Central memory CD8-positive, alpha-beta T cell (primary cell): ENCODE measurements around the gene NR2C2.
A peak's percentile ranks its signal among the peaks of the same experiment; 100 is the strongest.

ENCODE experiments used
- ATAC-seq: fragments of 150-1000 bp; cut with Tn5 transposase; replicated peaks from 2 replicates; pipeline ENCODE4 v1.10.0; 2022; ENCODE audit warnings: mild to moderate bottlenecking, moderate FRiP score, moderate number of reproducible peaks; ENCODE audit not compliant: poor library complexity, severe bottlenecking; ENCODE audit errors: extremely low read depth
- DNase-seq, 2 donors: peaks; one replicate each; pipeline ENCODE4 v3.0.0; 2021; ENCODE audit warnings: low spot score in 2 of 2
- H3K27ac Mint-ChIP-seq: one replicate; pipeline ENCODE4 v1.8.0; 2022; ENCODE audit warnings: low read depth, mild to moderate bottlenecking, moderate library complexity, mixed read lengths
- H3K27me3 Mint-ChIP-seq: one replicate; pipeline ENCODE4 v1.8.0; 2022; ENCODE audit warnings: mixed read lengths
- H3K36me3 Mint-ChIP-seq: one replicate; pipeline ENCODE4 v1.8.0; 2022; ENCODE audit warnings: mild to moderate bottlenecking, moderate library complexity, mixed read lengths; ENCODE audit not compliant: insufficient read depth
- H3K4me1 Mint-ChIP-seq: one replicate; pipeline ENCODE4 v1.8.0; 2022; ENCODE audit warnings: mixed read lengths
- H3K4me3 Mint-ChIP-seq: one replicate; pipeline ENCODE4 v1.8.0; 2022; ENCODE audit warnings: mild to moderate bottlenecking, moderate library complexity, mixed read lengths
- H3K9me3 Mint-ChIP-seq: one replicate; pipeline ENCODE4 v1.8.0; 2022; ENCODE audit warnings: mixed read lengths

Gene NR2C2

DNA sequence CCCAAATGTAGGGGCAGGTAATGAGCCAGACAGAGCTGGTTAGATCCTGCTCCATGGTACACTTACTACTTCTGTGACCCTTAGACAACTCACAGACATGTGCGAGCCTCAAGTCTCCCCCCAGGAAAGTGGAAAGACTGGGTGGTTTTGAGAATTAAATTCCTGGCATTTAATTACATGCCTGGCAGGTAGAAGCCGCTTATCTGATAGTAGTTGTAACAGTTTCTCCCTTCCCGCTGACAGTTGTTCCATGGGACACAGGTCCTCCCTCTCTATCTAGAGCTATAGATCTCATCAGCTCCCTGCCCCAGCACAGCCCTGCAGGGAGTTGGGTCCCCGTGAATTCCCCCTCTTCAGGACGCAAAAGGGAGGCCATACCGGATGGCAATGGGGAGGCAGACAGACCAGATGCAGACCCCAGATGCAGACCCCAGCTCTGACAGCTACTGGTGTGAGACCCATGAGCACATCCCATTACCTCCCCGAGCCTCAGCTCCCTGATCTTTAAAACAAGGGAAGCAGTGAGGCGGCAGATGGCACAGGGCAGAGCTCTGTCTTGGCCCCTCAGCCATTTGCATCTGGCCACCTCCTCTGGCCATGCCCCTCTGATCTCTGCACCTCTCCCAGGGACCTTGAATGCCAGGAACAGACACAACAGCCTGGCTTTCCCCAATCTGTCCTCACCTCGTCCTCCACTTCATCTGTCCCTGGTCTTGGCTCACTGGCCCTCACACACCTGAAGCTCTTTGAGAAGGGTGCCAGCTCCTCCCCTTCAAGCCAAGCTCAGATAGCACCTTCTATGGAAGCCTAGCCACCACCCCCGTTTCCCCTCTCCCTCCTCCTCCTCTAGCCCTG, 34.1 kb upstream of the NR2C2 start:
- Mint-ChIP-seq H3K9me3 (no peaks in the 10 kb centered on the region), H3K36me3 (no peaks in the 10 kb centered on the region), H3K4me1 (no peaks in the 10 kb centered on the region), H3K27ac (no peak overlapping the region), H3K27me3 (peaks cover 56% of the 10 kb centered on the region), H3K4me3 (no peak overlapping the region)
- DNase-seq (no peak), ATAC-seq (no peak)

DNA sequence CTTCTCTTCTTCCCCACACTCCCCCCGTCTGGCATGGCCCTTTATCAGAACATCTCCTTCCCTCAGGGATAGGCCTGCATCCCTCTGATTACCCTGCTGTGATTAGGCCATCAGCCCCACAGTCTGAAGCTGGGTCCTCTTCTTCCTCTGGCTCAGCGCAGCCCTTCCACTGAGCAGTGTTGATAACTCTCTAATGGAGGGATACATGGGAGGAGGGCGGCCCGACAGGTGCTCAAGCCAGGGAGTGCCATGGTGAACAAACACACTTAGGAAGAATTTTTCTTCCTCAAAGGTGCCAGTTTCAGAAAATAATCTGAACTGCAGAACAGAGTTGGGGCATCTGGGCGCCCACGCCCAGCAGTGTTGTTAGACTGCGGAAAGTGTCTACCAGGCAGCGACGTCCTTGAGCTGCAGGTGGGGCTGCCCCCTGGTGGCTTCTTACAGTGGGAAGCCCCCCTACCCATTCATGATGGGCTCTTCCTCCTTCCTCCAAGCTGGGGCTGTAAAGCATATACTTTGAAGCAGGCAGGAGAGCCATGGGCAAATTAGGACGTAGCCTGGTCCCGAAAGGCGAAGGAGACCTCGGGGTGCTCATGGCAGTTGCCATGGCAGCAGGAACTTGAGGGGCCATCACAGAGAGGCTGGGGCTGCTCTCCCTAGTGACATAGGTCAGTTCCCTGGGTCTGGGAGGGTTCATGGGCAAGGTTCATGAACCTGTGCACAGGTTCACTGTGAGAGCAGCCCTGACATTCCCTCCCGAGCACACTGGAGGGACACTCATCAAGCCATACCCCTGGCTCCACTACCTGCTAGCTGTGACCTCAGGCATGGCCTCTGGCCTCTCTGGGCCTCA, 33.2 kb upstream of the NR2C2 start:
- H3K27ac Mint-ChIP-seq = no peak overlapping the region
- no peaks in the 10 kb centered on the region for H3K9me3 Mint-ChIP-seq
- H3K4me1 Mint-ChIP-seq = no peaks in the 10 kb centered on the region
- DNase-seq = no peak
- H3K27me3 Mint-ChIP-seq = peaks cover 51% of the 10 kb centered on the region
- ATAC-seq = no peak
- H3K36me3 Mint-ChIP-seq = no peaks in the 10 kb centered on the region
- no peak overlapping the region for H3K4me3 Mint-ChIP-seq

DNA sequence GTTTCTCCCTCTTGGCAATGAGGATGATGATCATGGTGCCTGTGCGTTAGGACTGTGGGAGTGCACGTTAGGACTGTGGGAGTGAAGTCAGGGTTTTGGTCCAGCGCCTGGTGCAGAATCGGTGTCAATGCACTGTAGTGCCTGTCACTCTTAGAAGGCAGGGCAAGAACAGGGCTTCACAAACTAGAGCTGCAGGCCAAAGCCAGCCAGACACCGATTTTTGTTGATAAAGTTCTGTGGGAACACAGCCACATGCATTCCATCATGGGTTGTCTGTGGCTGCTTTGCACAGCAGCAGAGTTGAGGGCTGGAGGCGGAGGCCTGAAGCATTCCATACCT, 32.6 kb upstream of the NR2C2 start:
- DNase-seq = no peak

DNA sequence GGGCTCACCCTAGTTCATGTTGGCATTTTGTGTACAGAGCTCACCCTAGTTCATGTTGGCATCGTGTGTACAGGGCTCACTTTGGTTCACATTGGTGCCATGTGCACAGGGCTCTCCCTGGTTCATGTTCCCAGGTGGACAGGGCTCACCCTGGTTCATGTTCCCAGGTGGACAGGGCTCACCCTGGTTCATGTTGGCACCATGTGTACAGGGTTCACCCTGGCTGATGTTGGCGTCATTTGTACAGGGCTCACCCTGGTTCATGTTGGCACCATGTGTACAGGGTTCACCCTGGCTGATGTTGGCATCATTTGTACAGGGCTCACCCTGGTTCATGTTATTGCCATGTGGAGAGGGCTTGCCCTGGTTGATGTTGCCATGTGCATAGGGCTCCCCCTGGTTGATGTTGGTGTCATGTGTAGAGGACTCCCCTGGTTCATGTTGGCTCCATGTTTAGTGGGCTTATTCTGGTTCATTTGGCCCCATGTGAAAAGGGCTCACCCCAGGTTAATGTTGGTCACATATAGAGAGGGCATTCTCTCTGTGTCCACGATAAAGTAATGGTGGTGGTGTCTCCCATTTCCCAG, 31.7 kb upstream of the NR2C2 start:
- Mint-ChIP-seq H3K27me3 (peaks cover 40% of the 10 kb centered on the region), H3K4me1 (no peaks in the 10 kb centered on the region), H3K27ac (no peak overlapping the region), H3K36me3 (no peaks in the 10 kb centered on the region), H3K9me3 (no peaks in the 10 kb centered on the region), H3K4me3 (no peak overlapping the region)
- DNase-seq (no peak), ATAC-seq (no peak)

More for the DNA sequence above, 32.6 kb upstream of the NR2C2 start:
- no peak for ATAC-seq
- Mint-ChIP-seq H3K9me3 (no peaks in the 10 kb centered on the region), H3K27ac (no peak overlapping the region), H3K36me3 (no peaks in the 10 kb centered on the region), H3K4me1 (no peaks in the 10 kb centered on the region), H3K27me3 (peaks cover 47% of the 10 kb centered on the region), H3K4me3 (no peak overlapping the region)

DNA sequence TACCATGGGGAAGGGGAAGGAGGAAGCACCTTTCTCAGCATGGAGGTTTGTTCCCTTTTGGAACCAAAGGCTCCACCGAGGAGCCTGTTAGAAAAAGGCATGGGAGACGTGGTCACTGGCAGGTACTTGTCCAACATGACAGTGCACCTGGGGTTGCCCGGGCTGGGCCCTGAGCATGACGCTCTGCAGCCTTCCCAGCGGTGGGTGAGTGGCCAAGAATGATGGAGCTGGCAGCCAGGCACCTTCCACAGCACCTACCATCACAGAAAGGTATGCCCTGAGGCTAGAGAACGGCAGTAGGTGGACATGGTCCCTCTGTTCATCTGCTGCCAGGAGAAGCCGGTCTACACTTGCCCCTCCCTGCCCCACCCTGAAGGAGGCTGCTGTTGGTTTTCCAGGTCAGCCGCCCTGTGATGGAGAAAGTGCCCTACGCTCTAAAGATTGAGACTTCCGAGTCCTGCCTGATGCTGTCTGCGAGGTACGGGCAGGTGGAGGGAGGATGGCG, 29.0 kb upstream of the NR2C2 start:
- Mint-ChIP-seq H3K27ac (no peak overlapping the region), H3K4me3 (no peak overlapping the region), H3K4me1 (no peaks in the 10 kb centered on the region), H3K36me3 (no peaks in the 10 kb centered on the region), H3K9me3 (no peaks in the 10 kb centered on the region), H3K27me3 (peaks cover 20% of the 10 kb centered on the region)
- DNase-seq (no peak), ATAC-seq (no peak)

DNA sequence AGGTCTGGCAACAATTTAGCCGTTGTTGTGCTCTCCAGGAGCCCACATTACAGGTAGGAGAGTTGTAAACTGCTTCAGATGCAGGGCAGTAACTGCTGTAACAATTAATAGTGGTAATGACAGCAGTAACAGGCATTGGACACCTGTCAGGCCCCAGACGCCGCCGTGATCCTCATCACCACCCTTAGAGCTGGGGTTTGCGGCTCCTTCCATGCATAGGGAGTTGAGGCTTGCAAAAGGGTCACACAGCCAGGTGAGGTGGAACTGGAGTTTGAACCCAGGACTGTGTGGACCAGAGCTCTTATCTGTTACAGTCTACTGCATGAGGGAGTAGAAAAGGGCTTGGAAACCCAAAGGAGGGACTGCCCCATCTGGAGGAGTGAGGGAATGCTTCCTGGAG, 26.8 kb upstream of the NR2C2 start:
- H3K27me3 Mint-ChIP-seq = peaks cover 10% of the 10 kb centered on the region
- H3K27ac Mint-ChIP-seq = no peak overlapping the region
- H3K4me1 Mint-ChIP-seq = no peaks in the 10 kb centered on the region

DNA sequence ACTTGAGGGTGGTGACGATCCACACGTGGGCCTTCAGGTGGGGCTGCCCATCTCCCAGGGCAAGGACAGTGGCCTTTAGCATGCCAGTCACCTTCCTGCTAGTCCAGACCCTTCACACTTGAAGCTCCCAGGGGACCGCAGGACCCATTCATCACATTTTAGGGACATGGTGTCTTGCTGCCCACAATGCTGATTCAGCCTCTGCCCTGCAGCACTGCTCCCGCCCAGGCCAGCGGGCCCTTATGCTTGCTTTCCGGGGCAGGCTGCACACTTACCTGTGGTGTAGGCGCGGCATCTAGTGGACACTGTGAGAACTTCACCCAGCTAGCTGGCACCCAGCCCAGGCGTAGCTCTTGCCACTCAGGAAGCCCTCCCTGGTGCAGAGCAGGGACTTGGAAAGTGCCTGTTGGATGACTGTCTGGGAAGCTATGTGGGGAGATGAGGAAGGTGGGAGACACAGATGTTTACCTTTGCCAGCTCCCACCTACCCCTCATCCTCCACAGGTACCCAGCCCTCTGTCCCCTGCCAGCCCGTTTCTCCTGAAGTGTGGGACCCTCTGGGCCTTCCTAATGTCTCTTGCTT, 26.3 kb upstream of the NR2C2 start:
- DNase-seq = peak; percentile 75 to 85
- H3K36me3 Mint-ChIP-seq = no peaks in the 10 kb centered on the region
- H3K4me3 Mint-ChIP-seq = no peak overlapping the region
- no peaks in the 10 kb centered on the region for H3K4me1 Mint-ChIP-seq
- peaks cover 10% of the 10 kb centered on the region for H3K27me3 Mint-ChIP-seq
- peak; percentile 93 for ATAC-seq
- H3K9me3 Mint-ChIP-seq = no peaks in the 10 kb centered on the region
- no peak overlapping the region for H3K27ac Mint-ChIP-seq

More for the DNA sequence above, 26.8 kb upstream of the NR2C2 start:
- no peak for DNase-seq
- Mint-ChIP-seq H3K4me3 (no peak overlapping the region), H3K9me3 (no peaks in the 10 kb centered on the region), H3K36me3 (no peaks in the 10 kb centered on the region)
- ATAC-seq = no peak

DNA sequence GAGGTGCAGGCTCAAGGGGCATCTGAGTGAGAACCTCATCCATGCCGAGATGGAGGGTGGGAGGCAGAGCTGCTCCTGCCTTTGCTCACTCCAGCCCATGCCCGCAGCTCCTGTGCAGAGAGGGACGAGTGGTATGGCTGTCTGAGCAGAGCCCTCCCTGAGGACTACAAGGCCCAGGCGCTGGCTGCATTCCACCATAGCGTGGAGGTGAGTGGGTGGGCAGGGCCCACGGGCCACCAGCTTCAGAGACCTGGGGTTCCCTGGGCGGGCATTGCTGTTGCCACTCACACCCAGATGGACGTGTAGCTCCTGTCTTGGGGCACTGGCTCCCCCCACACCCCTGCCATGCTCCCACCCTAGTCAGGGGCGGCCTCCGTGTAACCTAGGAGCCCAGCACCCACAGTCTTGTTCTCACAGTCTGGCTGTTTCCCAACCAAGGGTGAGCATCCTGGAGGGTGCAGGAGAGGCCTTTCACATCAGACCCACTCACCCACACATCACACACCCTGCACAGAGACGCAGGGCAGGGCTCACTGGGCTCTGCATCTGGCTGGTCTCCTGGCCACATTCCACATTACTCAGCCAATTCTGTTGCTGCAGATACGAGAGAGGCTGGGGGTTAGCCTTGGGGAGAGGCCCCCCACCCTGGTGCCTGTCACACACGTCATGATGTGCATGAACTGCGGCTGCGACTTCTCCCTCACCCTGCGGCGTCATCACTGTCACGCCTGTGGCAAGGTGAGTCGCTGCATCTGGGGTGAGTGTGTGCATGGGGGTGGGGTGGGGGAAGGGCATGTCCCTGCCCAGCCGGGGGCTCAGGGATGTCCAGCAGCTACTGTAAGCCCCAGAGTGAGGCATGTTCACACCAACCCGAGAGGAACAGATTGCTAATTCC, 25.3 kb upstream of the NR2C2 start:
- Mint-ChIP-seq H3K36me3 (no peaks in the 10 kb centered on the region), H3K27me3 (peaks cover 3% of the 10 kb centered on the region), H3K4me3 (no peak overlapping the region), H3K9me3 (no peaks in the 10 kb centered on the region), H3K4me1 (no peaks in the 10 kb centered on the region), H3K27ac (no peak overlapping the region)
- DNase-seq (no peak), ATAC-seq (no peak)

DNA sequence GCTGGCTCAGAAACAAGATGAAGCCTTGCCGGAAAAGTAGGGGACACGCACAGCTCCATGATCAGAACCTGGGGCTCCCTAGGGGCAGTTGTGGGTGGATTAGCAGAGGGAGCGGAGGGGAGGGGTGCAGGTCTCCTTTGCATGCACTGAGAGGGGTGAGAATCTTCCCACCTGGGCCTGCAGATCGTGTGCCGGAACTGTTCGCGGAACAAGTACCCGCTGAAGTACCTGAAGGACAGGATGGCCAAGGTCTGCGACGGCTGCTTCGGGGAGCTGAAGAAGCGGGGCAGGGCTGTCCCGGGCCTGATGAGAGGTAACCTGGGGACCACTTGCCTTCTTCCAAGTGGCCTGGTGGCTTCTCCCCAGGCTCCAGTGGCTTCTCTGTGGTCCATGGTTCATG, 24.5 kb upstream of the NR2C2 start:
- Mint-ChIP-seq H3K36me3 (no peaks in the 10 kb centered on the region), H3K27me3 (no peaks in the 10 kb centered on the region), H3K9me3 (no peaks in the 10 kb centered on the region), H3K4me3 (no peak overlapping the region), H3K27ac (no peak overlapping the region), H3K4me1 (no peaks in the 10 kb centered on the region)
- ATAC-seq (no peak), DNase-seq (no peak)

DNA sequence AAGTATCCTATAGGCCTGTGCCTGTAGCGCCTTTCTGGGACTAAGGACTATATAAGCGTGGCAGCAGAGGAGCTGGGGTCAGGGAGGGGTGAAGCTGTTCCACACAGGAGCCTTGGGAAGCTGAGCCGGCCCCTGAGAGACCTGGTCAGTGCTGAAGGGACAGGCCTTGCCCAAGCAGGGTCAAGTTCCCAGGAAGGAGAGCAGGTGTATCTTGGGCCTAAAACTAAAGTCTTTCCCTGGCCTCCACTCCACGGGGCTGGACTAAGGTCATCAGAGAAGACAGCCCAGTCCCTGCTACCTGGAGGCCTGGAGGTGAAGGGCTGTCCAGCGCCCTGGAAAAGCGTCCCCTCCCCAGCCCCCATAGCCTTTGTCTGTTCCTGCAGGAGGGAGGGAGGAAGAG, 23.9 kb upstream of the NR2C2 start:
- no peak for DNase-seq
- Mint-ChIP-seq H3K27ac (no peak overlapping the region), H3K9me3 (no peaks in the 10 kb centered on the region), H3K4me3 (no peak overlapping the region), H3K27me3 (no peaks in the 10 kb centered on the region), H3K36me3 (no peaks in the 10 kb centered on the region), H3K4me1 (no peaks in the 10 kb centered on the region)
- ATAC-seq = no peak

DNA sequence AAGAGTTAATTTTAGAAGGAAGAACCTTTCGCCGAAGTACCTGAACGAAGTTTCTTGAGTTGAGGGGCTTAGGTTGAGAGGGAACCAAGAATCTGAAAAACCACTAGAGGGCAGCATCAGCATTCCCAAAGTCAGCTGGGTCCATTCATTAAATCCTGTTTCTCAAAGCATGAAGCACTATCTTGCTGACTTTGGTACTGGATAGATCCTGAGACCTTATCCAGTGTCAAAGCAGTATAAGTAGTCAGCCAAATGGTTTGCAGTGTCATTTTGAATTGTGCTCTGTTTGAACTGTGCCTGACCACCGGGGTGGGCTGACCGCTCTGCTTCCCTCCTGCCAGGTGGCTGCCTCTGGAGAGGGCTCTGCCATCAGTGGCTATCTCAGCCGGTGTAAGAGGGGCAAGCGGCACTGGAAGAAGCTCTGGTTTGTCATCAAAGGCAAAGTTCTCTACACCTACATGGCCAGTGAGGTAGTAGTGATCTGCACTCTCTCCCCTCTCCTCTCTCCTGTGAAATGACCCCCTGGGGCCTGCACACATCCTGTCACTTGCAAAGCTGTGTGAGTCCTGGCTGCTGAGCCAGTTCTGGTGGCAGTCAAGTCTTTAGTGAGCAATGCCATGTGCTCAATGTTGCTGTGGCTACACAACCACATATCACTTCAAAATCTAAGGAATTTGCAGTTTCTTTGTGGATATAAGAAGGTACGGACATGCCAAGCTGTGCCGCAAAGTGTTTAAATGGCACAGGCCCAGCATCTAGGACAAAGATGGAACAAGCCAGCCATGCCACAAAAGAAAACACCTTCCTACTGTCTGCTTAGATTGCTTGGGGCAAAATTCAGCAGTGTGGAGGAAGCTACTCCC, 21.4 kb upstream of the NR2C2 start:
- Mint-ChIP-seq H3K27ac (no peak overlapping the region), H3K9me3 (no peaks in the 10 kb centered on the region), H3K4me1 (no peaks in the 10 kb centered on the region), H3K4me3 (no peak overlapping the region), H3K36me3 (no peaks in the 10 kb centered on the region), H3K27me3 (no peaks in the 10 kb centered on the region)
- ATAC-seq = no peak
- no peak for DNase-seq
